Activated naive CD4-positive, alpha-beta T cell treated with anti-CD3 and anti-CD28 coated beads for 36 hours (primary cell): ENCODE results near the gene SF3B2. TPM values are rescaled to one million over a fixed set of nuclear protein-coding genes. Genes with fewer than 3 reads are reported as not detected.
A peak's percentile ranks its signal among the peaks of the same experiment; 100 is the strongest.
"Not testable (repeated sequence)": the region's sequence is repeated elsewhere in the genome, so short reads cannot be mapped to it uniquely, and the experiment has no call there.

Experiments
- CTCF ChIA-PET: fragments of 350-600 bp; sonication (Branson Sonifier 250); formaldehyde crosslinking; loops from one replicate; lab custom pipeline; 2021; ENCODE audit warnings: antibody characterized with exemption; lab: Charles Lee
- DNase-seq: peaks from one replicate; pipeline ENCODE4 v3.0.0-alpha.2; 2020
- H3K27ac Mint-ChIP-seq: one replicate; pipeline ENCODE4 v1.8.0; 2021; ENCODE audit warnings: mild to moderate bottlenecking, mixed read lengths
- H3K27me3 Mint-ChIP-seq: one replicate; pipeline ENCODE4 v1.8.0; 2021; ENCODE audit warnings: low read depth, mixed read lengths
- H3K36me3 Mint-ChIP-seq: one replicate; pipeline ENCODE4 v1.8.0; 2021; ENCODE audit warnings: low read depth, mixed read lengths
- H3K4me1 Mint-ChIP-seq: one replicate; pipeline ENCODE4 v1.8.0; 2021; ENCODE audit warnings: low read depth, mixed read lengths
- H3K4me3 Mint-ChIP-seq: one replicate; pipeline ENCODE4 v1.8.0; 2021; ENCODE audit warnings: mild to moderate bottlenecking, moderate library complexity, mixed read lengths
- H3K9me3 Mint-ChIP-seq: one replicate; pipeline ENCODE4 v1.8.0; 2021; ENCODE audit warnings: mixed read lengths
- intact Hi-C: fragments of 100-400 bp; cut with micrococcal nuclease; formaldehyde crosslinking; loops from one replicate; pipeline ENCODE4 v1.15.1; 2023
- total RNA-seq, 2 experiments: library from RNA; stranded (reverse); gene quantifications; one replicate each; pipeline ENCODE4 v1.2.3, GENCODE V29; 2021

The SF3B2 gene
- total RNA-seq, 2 experiments from 2014 or later = 319 to 321 TPM

DNA sequence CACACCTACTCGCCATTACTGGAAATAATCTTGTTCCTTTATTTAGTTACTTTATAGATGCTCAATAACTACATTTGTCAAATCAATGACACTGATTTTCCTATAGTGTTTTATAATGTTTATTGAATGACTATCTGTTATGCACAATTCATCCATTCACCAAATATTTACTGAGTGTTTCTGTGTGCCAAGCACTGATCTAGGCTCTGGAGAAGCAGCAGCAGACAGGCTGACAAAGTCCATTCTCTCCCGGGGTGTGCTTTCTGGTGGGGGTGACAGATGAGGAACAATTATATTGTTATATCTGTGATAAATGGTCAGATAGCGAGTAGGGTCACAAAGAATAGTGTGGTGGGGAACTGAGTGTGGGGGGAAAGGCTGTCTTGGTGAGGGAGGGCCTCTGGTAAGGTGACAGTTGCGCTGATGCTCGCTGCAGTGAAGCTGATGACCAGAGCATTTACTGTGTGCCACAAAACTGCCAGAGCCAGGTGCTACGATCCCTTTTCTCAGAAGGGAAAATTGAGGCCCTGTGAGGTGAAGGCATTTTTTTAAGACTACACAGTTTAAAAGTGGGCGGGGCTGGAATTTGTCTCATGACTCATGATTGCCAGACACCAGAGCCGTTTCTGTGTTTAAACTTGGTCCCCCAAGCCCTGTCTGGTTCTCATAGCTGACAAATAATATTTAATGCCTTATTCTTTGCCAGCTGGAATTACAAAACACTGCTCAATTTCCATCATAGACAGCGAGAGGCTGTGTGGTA lies 28.1 kb downstream of the SF3B2 start:
- Mint-ChIP-seq H3K4me1 (peaks cover 93% of the 10 kb centered on the region), H3K27me3 (no peaks in the 10 kb centered on the region), H3K9me3 (no peaks in the 10 kb centered on the region), H3K36me3 (peaks cover 19% of the 10 kb centered on the region), H3K27ac (peak overlapping the region; percentile 98), H3K4me3 (peak overlapping the region; percentile 78)
- CTCF ChIA-PET = interaction anchor here (0.9 to 7.1 kb wide), 9 partner anchors 12 to 55 kb away, joined by 3 to 61 read pairs (median 5); partner anchors contain the start of gene PACS1
- intact Hi-C loops = loop anchor here (1.0 kb wide), 1 partner anchor 46 kb away; no protein-coding TSS in a partner anchor
- peak; percentile 90 for DNase-seq

DNA sequence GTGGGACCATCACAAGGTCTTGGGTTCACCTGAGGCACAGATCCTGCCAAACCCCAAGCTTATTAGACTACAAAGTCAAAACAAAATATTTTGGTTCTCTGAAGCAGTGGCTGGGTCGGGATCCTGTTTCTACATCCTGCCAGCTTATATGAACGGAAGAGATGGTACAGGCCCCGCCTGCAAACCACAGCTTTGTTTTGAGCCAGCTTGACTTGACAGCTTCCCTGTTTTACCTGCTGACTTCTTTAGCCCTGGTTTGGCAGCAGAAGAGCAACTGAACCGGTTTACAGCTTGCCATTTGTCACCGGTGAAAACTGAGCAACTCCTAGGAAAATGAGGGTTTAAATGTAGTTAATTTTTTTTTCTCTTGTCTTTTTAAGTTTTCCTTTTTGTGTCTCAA lies 29.3 kb downstream of the SF3B2 start:
- Mint-ChIP-seq H3K27me3 (no peaks in the 10 kb centered on the region), H3K27ac (peak overlapping the region; percentile 98), H3K4me1 (peaks cover 92% of the 10 kb centered on the region), H3K9me3 (no peaks in the 10 kb centered on the region), H3K4me3 (peak overlapping the region; percentile 78), H3K36me3 (peaks cover 17% of the 10 kb centered on the region)
- DNase-seq = peak; percentile 91
- CTCF ChIA-PET = interaction anchor here (0.6 to 7.1 kb wide), 9 partner anchors 13 to 1188 kb away, joined by 3 to 61 read pairs (median 4); partner anchors contain the start of gene PACS1
- intact Hi-C loops = loop anchor here (1.0 kb wide), 3 partner anchors 9 to 32 kb away; no protein-coding TSS in a partner anchor

DNA sequence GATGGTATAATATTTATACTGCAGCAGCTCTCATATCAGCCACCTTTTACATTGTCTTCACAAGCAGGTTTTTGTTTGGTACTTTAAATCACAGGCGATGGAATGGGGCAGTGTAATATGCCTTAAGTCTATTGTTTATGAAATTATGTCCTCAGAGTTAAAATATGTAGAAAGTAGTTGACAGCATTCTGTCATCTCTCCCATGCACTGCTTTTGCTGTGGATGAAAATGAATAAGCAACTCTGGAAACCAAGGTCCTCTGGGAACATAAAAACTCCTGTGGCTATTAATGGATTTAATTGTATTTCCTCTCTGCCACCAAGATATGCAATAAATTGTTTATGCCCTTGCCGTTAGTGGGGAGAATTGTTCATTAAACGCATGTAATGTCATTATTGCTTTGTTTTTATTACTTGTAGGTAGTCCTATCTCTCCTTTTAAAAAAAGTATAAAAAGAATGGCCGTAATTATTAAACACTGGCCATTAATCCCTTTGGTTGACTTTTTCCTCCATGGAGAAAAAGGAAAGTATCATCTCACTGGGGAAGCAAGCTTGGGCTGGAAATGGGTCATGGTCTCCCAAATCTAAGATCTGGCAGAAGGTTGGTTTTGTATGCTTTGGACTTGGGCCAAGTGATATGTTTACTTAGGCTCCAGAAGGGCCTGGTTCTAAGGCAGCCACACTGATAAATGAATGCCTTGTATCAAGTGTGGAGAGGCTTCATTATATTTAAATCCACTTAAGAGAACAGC lies 31.0 kb downstream of the SF3B2 start:
- Mint-ChIP-seq H3K4me1 (peaks cover 92% of the 10 kb centered on the region), H3K27me3 (no peaks in the 10 kb centered on the region), H3K36me3 (peaks cover 11% of the 10 kb centered on the region), H3K4me3 (no peak overlapping the region), H3K9me3 (no peaks in the 10 kb centered on the region), H3K27ac (peak overlapping the region; percentile 98)
- intact Hi-C loops = no loop called here
- no peak for DNase-seq
- CTCF ChIA-PET = interaction anchor here (7.1 kb wide), 1 partner anchor 15 kb away, joined by 61 read pairs; the partner anchor contains the start of gene PACS1

DNA sequence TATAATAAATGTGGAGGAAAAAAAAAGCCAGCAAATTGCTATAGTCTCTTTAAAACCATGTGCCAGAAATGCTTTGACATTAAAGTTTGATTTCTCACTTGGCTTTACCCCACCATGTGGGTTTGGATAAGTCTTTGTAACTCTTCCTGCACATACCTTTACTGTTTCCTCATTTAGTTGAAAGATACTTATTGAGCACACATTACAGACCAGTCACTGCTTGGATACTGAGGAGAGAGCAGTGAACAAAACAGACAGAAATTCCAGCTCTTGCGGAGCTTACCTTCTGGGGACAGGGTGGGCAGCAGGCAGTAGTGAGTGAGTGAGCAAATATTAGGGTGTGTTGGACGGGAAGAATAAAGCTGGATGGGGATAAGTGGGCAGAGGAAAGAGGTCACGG lies 31.6 kb downstream of the SF3B2 start:
- H3K4me1 Mint-ChIP-seq = peaks cover 91% of the 10 kb centered on the region
- H3K27me3 Mint-ChIP-seq = no peaks in the 10 kb centered on the region
- H3K36me3 Mint-ChIP-seq = peaks cover 6% of the 10 kb centered on the region
- H3K4me3 Mint-ChIP-seq = no peak overlapping the region
- CTCF ChIA-PET = interaction anchor here (1.9 kb wide), 1 partner anchor 16 kb away, joined by 4 read pairs; no protein-coding TSS in a partner anchor
- H3K9me3 Mint-ChIP-seq = no peaks in the 10 kb centered on the region
- intact Hi-C loops = no loop called here
- peak overlapping the region; percentile 98 for H3K27ac Mint-ChIP-seq
- no peak for DNase-seq

DNA sequence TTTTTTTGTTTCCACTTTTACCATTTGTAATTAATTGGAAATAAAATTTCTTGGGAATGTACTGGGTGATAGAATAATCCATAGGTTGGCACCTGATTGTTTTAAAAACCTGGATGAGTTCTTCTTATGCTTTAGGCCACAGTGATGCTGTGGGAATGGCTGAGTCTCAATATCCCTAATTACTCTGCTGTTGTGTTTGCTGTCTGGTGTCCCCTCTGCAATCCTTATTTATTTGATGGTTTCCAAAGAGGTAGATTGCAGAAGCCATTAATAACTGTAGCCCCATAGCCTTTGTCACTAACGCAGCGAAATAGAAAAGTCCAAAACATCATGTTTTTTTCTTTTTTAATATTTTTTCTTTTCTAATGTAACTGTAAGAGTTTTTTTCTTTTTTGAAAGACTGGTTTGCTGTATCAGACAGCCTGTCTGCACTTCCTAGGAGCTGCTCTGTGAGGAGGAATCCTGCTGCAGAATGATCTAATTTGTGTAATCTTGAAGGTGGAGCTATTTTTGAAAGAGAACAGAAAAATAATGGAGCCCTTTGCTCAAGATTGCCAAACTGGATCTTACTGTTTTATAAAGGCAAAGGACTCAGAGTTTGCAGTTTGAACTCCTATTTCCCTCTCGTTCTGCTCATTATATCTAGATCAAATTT lies 32.8 kb downstream of the SF3B2 start:
- Mint-ChIP-seq H3K9me3 (no peaks in the 10 kb centered on the region), H3K4me3 (no peak overlapping the region), H3K27ac (peak overlapping the region; percentile 98), H3K27me3 (no peaks in the 10 kb centered on the region), H3K4me1 (peaks cover 88% of the 10 kb centered on the region), H3K36me3 (peaks cover 4% of the 10 kb centered on the region)
- DNase-seq = no peak
- CTCF ChIA-PET = interaction anchor here (0.6 to 1.9 kb wide), 2 partner anchors 17 to 131 kb away, joined by 3 to 4 read pairs; no protein-coding TSS in a partner anchor
- intact Hi-C loops = no loop called here

DNA sequence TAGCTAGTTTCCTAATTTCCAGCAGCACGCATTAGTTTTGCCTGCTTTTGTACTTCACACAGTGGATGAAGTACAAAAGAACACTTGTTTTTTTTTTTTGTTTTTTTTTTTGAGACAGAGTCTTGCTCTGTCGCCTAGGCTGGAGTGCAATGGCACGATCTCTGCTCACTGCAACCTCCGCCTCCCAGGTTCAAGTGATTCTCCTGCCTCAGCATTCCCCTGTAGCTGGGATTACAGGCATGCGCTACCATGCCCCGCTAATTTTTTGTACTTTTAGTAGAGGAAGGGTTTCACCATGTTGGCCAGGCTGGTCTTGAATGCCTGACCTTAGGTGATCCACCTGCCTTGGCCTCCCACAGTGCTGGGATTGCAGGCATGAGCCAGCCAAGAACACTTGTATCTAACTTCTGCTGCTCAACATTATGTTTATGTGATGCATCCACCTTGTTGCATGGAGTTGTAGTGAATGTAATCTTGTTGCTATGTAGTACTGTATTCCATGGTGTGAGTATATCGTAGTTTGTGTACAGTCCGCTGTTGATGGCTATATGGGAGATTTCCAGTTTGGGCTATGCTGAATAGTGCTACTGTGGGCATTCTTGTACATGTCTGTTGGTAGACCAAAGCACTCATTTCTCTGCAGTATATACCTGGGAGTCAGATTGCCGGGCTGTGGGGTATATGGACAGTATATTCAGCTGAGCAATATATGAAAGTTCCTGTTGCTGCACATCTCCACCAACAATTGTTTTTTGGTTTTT lies 35.2 kb downstream of the SF3B2 start:
- CTCF ChIA-PET = interaction anchor here (1.5 kb wide), 1 partner anchor 19 kb away, joined by 3 read pairs; no protein-coding TSS in a partner anchor
- intact Hi-C loops = no loop called here
- no peak overlapping the region for H3K4me3 Mint-ChIP-seq
- peaks cover 1% of the 10 kb centered on the region for H3K36me3 Mint-ChIP-seq
- H3K27ac Mint-ChIP-seq = peak overlapping the region; percentile 63
- no peaks in the 10 kb centered on the region for H3K9me3 Mint-ChIP-seq
- H3K27me3 Mint-ChIP-seq = no peaks in the 10 kb centered on the region
- DNase-seq = peak; percentile 4
- H3K4me1 Mint-ChIP-seq = peaks cover 71% of the 10 kb centered on the region

DNA sequence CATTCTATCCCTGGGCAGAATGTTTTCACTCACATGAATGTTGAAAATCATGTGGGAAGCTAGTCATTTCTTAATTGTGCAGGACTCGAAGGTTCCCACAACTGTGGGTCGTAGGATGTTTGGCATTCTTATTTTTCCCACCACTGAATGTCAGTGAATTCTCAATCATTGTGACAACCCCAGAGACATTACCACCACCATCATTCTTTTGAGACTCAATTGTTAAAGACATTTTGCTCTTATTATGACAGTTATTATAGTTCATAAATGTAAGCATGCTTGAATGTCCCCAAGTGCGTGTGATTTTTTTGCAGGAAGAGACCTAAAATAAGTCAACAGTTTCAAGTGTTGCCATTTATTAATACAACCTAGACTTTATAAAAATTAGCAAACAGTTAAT lies 36.9 kb downstream of the SF3B2 start:
- peaks cover 55% of the 10 kb centered on the region for H3K4me1 Mint-ChIP-seq
- H3K9me3 Mint-ChIP-seq = peaks cover 1% of the 10 kb centered on the region
- no peak overlapping the region for H3K4me3 Mint-ChIP-seq
- peaks cover 6% of the 10 kb centered on the region for H3K36me3 Mint-ChIP-seq
- DNase-seq = no peak
- intact Hi-C loops = no loop called here
- H3K27me3 Mint-ChIP-seq = no peaks in the 10 kb centered on the region
- CTCF ChIA-PET = interaction anchor here (0.9 to 1.0 kb wide), 2 partner anchors 15 to 21 kb away, joined by 3 to 4 read pairs; no protein-coding TSS in a partner anchor
- H3K27ac Mint-ChIP-seq = no peak overlapping the region

DNA sequence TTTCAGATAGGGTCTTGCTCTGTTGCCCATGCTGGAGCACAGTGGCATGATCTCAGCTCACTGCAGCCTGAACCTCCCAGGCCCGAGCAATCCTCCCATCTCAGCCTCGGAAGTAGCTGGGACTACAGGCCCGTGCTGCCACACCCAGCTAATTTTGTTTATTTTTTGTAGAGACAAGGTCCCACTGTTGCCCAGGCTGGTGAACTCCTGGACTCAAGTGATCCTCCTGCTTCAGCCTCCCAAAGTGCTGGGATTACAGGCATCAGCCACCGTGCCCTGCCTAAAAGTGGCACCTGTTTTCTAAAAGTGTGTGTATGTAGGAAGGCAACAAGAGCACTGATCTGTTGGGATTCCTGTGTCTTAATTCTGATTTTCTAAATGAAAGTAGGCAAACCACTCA lies 38.1 kb downstream of the SF3B2 start:
- CTCF ChIA-PET = no interaction called here
- peak overlapping the region; percentile 13 for H3K27ac Mint-ChIP-seq
- no peak overlapping the region for H3K4me3 Mint-ChIP-seq

DNA sequence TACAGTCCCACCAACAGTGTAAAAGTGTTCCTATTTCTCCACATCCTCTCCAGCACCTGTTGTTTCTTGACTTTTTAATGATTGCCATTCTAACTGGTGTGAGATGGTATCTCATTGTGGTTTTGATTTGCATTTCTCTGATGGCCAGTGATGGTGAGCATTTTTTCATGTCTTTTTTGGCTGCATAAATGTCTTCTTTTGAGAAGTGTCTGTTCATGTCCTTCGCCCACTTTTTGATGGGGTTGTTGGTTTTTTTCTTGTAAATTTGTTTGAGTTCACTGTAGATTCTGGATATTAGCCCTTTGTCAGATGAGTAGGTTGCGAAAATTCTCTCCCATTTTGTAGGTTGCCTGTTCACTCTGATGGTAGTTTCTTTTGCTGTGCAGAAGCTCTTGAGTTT lies 40.0 kb downstream of the SF3B2 start:
- not testable (repeated sequence) for H3K9me3 Mint-ChIP-seq, H3K36me3 Mint-ChIP-seq

More for the DNA sequence above, 38.1 kb downstream of the SF3B2 start:
- intact Hi-C loops = no loop called here
- peaks cover 6% of the 10 kb centered on the region for H3K36me3 Mint-ChIP-seq
- H3K9me3 Mint-ChIP-seq = peaks cover 1% of the 10 kb centered on the region
- peaks cover 43% of the 10 kb centered on the region for H3K4me1 Mint-ChIP-seq
- no peak for DNase-seq
- no peaks in the 10 kb centered on the region for H3K27me3 Mint-ChIP-seq

DNA sequence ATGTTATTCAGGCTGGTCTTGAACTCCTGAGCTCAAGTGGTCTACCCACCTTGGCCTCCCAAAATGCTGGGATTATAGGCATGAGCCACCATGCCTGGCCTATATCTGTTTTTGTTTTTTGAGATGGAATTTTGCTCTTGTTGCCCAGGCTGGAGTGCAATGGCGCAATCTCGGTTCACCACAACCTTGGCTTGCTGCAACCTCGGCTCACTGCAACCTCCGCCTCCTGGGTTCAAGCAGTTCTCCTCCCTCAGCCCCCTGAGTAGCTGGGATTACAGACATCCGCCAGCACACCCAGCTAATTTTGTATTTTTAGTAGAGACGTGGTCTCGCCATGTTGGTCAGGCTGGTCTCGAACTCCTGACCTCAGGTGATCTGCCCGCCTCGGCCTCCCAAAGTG lies 47.6 kb downstream of the SF3B2 start:
- CTCF ChIA-PET = interaction anchor here (1.0 kb wide), 1 partner anchor 11 kb away, joined by 5 read pairs; no protein-coding TSS in a partner anchor
- not testable (repeated sequence) for H3K4me3 Mint-ChIP-seq, H3K27me3 Mint-ChIP-seq, H3K27ac Mint-ChIP-seq, H3K9me3 Mint-ChIP-seq, DNase-seq, H3K36me3 Mint-ChIP-seq
- intact Hi-C loops = loop anchor here (1.0 to 2.0 kb wide), 2 partner anchors 15 to 28 kb away; no protein-coding TSS in a partner anchor
- H3K4me1 Mint-ChIP-seq = peaks cover 55% of the 10 kb centered on the region

More for the DNA sequence above, 40.0 kb downstream of the SF3B2 start:
- H3K4me3 Mint-ChIP-seq, H3K27me3 Mint-ChIP-seq, CTCF ChIA-PET, H3K27ac Mint-ChIP-seq, intact Hi-C loops, DNase-seq: not testable (repeated sequence)
- peaks cover 35% of the 10 kb centered on the region for H3K4me1 Mint-ChIP-seq
